Pancreas (tissue), 10 donors: ENCODE results near the gene STYX. TPM values are rescaled to one million over a fixed set of nuclear protein-coding genes. Genes with fewer than 3 reads are reported as not detected.

Source experiments
- ATAC-seq, 4 donors: fragments of 200-7000 bp; cut with Tn5 transposase; one replicate each; pipeline versions ENCODE4 v1.8.0 to v1.9.1; 2020; ENCODE audit warnings: mild to moderate bottlenecking in 4 of 4, moderate library complexity in 4 of 4
- DNase-seq, 6 donors: peaks; one replicate each; pipeline ENCODE4 v3.0.0-alpha.2; 2020
- FAIRE-seq: peaks from 2 replicates; lab custom pipeline; 2012; peaks lifted over from hg19 to GRCh38; lab: Jason Lieb, UNC
- H3K27ac ChIP-seq, 4 donors: fragments of 200-600 bp; sonication (generic); 1 replicate in 3 of 4; 2 replicates in 1 of 4; pipeline versions ENCODE4 v1.5.0 to v1.8.0; 2020
- H3K27me3 ChIP-seq, 4 donors: fragments of 200-600 bp; one replicate each; pipeline ENCODE4 v1.8.0; 2021
- H3K36me3 ChIP-seq, 3 donors: fragments of 200-600 bp; sonication (generic) in 1 of 3; one replicate each; pipeline versions ENCODE4 v1.5.0 to v1.8.0; 2020 to 2021
- H3K4me1 ChIP-seq, 3 donors: fragments of 200-600 bp; one replicate each; pipeline ENCODE4 v1.8.0; 2021
- H3K4me3 ChIP-seq, 4 donors: fragments of 200-600 bp; sonication (generic) in 2 of 4; one replicate each; pipeline versions ENCODE4 v1.5.0 to v1.8.0; 2020 to 2021
- H3K9me3 ChIP-seq, 4 donors: fragments of 200-600 bp; one replicate each; pipeline ENCODE4 v1.8.0; 2021
- WGBS, 2 donors: extraction: QIAGEN DNeasy Blood & Tissue Kit; methylation state at CpG; one replicate each; pipeline ENCODE4 v1.1.7; 2013; 5-methylcytosine and 5-hydroxymethylcytosine counted together
- intact Hi-C, 3 donors: fragments of 100-400 bp; cut with DNase I; formaldehyde crosslinking; loops; one replicate each; pipeline versions ENCODE4 v1.11.1 to v1.14.2; 2022
- polyA plus RNA-seq, 2 donors: library from polyadenylated mRNA; stranded (reverse); fragments of 200-250 nt; gene quantifications; one replicate each; pipeline ENCODE4 v1.2.3, GENCODE V29; 2013
- total RNA-seq, 6 donors: library from RNA; stranded (reverse); fragmentation: NEBNext Ultra II Directional in 4 of 6; extraction: Animal tissue kit (Norgen Biotek cat#: 25700) in 4 of 6; gene quantifications; one replicate each; pipeline versions ENCODE4 v1.2.1 to v1.2.4, GENCODE V29; 2021 to 2023
- TF ChIP-seq, protein P1 (sequence below), 4 donors: fragments of 200-600 bp; sonication (generic) in 3 of 4; IDR thresholded peaks; one replicate each; pipeline versions ENCODE4 v1.5.0 to v1.8.0; 2021; ENCODE audit warnings: antibody characterized with exemption in 4 of 4
- donor health status: healthy with polysubstance abuse.
- donor health status: DM: no; HTN: no; CAD: no; lungs with moderate emphysema.
- donor health status: DM: no; HTN: no; CAD: no.
- donor health status: control.
- donor health status: control.
- donor health status: Bipolar disorder and iron deficiency.
- donor health status: DM: yes; HTN: yes; CAD: no.
- donor health status: DM: no; HTN: no; CAD: no.
- donor health status: DM: no; HTN: no; CAD: no.
- donor health status: DM: yes; HTN: yes; CAD: no.

STYX gene
- total and polyA plus RNA-seq, 8 donors = 2.9 to 7.8 (median 5.1) TPM

GRCh38 chr14:52769887-52770286 is 39.9 kb downstream of the STYX start:
- TF ChIP-seq, protein P1, sequence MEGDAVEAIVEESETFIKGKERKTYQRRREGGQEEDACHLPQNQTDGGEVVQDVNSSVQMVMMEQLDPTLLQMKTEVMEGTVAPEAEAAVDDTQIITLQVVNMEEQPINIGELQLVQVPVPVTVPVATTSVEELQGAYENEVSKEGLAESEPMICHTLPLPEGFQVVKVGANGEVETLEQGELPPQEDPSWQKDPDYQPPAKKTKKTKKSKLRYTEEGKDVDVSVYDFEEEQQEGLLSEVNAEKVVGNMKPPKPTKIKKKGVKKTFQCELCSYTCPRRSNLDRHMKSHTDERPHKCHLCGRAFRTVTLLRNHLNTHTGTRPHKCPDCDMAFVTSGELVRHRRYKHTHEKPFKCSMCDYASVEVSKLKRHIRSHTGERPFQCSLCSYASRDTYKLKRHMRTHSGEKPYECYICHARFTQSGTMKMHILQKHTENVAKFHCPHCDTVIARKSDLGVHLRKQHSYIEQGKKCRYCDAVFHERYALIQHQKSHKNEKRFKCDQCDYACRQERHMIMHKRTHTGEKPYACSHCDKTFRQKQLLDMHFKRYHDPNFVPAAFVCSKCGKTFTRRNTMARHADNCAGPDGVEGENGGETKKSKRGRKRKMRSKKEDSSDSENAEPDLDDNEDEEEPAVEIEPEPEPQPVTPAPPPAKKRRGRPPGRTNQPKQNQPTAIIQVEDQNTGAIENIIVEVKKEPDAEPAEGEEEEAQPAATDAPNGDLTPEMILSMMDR (IDR thresholded peaks at IDR 0.05) = no peak
- no peaks in the 10 kb centered on the region for H3K4me1 ChIP-seq
- no peak overlapping the region for H3K4me3 ChIP-seq
- H3K27ac ChIP-seq = no peak overlapping the region
- peaks cover 0 to 15% (median 4%) of the 10 kb centered on the region in 3 donors for H3K36me3 ChIP-seq
- H3K9me3 ChIP-seq = no peaks in the 10 kb centered on the region
- intact Hi-C loops = no loop called here
- H3K27me3 ChIP-seq = no peaks in the 10 kb centered on the region
- FAIRE-seq (no peak), ATAC-seq (no peak), DNase-seq (no peak)

- DNase-seq = no peak
- H3K4me1 ChIP-seq = no peaks in the 10 kb centered on the region
- intact Hi-C loops = no loop called here
- ATAC-seq = peak in 1 of 4 donors; percentile 44
- no peaks in the 10 kb centered on the region for H3K27me3 ChIP-seq
- no peaks in the 10 kb centered on the region for H3K9me3 ChIP-seq
- H3K36me3 ChIP-seq = peaks cover 0 to 22% (median 0%) of the 10 kb centered on the region in 3 donors
- H3K27ac ChIP-seq = no peak overlapping the region
- TF ChIP-seq, protein P1 (IDR thresholded peaks at IDR 0.05) = no peak
- FAIRE-seq = no peak
- 59 to 67% methylated on average over 7 of the region's 7 CpGs for WGBS, 2 donors
- no peak overlapping the region for H3K4me3 ChIP-seq
These were observed 46.9 kb downstream of the STYX start for GRCh38 chr14:52776816-52777215.

GRCh38 chr14:52778702-52779101 is 48.7 kb downstream of the STYX start:
- DNase-seq = no peak
- WGBS, 2 donors = 82 to 85% methylated on average over 7 of the region's 7 CpGs
- Histone ChIP-seq H3K4me1 (no peaks in the 10 kb centered on the region), H3K4me3 (no peak overlapping the region), H3K27ac (no peak overlapping the region), H3K9me3 (no peaks in the 10 kb centered on the region), H3K27me3 (no peaks in the 10 kb centered on the region), H3K36me3 (peaks cover 0 to 22% (median 0%) of the 10 kb centered on the region in 3 donors)
- FAIRE-seq = no peak
- intact Hi-C loops = no loop called here
- TF ChIP-seq, protein P1 (IDR thresholded peaks at IDR 0.05) = no peak
- ATAC-seq = no peak

GRCh38 chr14:52780893-52781292 is 50.9 kb downstream of the STYX start:
- Histone ChIP-seq H3K4me3 (no peak overlapping the region), H3K9me3 (no peaks in the 10 kb centered on the region), H3K36me3 (peaks cover 0 to 22% (median 0%) of the 10 kb centered on the region in 3 donors), H3K27ac (peak overlapping the region in 1 of 4 donors; percentile 30), H3K27me3 (no peaks in the 10 kb centered on the region), H3K4me1 (no peaks in the 10 kb centered on the region)
- peak in 1 of 4 donors; percentile 25 for ATAC-seq
- DNase-seq = no peak
- TF ChIP-seq, protein P1 (IDR thresholded peaks at IDR 0.05) = no peak
- no peak for FAIRE-seq
- intact Hi-C loops = no loop called here
- WGBS, 2 donors = 68 to 82% methylated on average over 1 of the region's 1 CpG

- DNase-seq (no peak), ATAC-seq (no peak), FAIRE-seq (no peak)
- 95 to 100% methylated on average over 1 of the region's 1 CpG for WGBS, 2 donors
- Histone ChIP-seq H3K4me3 (no peak overlapping the region), H3K4me1 (no peaks in the 10 kb centered on the region), H3K36me3 (peaks cover 0 to 19% (median 0%) of the 10 kb centered on the region in 3 donors), H3K27ac (no peak overlapping the region), H3K9me3 (no peaks in the 10 kb centered on the region), H3K27me3 (no peaks in the 10 kb centered on the region)
- intact Hi-C loops = no loop called here
- TF ChIP-seq, protein P1 (IDR thresholded peaks at IDR 0.05) = no peak
These were observed 51.7 kb downstream of the STYX start for GRCh38 chr14:52781629-52782028.
